BLaER1 treated with 17β-estradiol and CSF1 and Interleukin-3, amounts not matched to agents 10 nM and 100 nM (cell line): Measurements from ENCODE around the gene UHRF1.
A peak's percentile ranks its signal among the peaks of the same experiment; 100 is the strongest.
"Not testable (repeated sequence)": the region's sequence is repeated elsewhere in the genome, so short reads cannot be mapped to it uniquely, and the experiment has no call there.

Experiments used
- H3K27ac ChIP-seq, 11 experiments: shearing (Covaris generic); formaldehyde crosslinking; 2 replicates each; pipeline ENCODE4 v1.8.1; 2022
- H3K27me3 ChIP-seq, 11 experiments: shearing (Covaris generic); formaldehyde crosslinking; 2 replicates each; pipeline ENCODE4 v1.8.1; 2022
- H3K36me3 ChIP-seq, 11 experiments: shearing (Covaris generic); formaldehyde crosslinking; 2 replicates each; pipeline ENCODE4 v1.8.1; 2022
- H3K4me1 ChIP-seq, 10 experiments: shearing (Covaris generic); formaldehyde crosslinking; 2 replicates each; pipeline ENCODE4 v1.8.1; 2022
- H3K4me2 ChIP-seq, 11 experiments: shearing (Covaris generic); formaldehyde crosslinking; 2 replicates each; pipeline ENCODE4 v1.8.1; 2022
- H3K4me3 ChIP-seq, 10 experiments: shearing (Covaris generic); formaldehyde crosslinking; 2 replicates each; pipeline ENCODE4 v1.8.1; 2022
- H3K9ac ChIP-seq, 11 experiments: shearing (Covaris generic); formaldehyde crosslinking; 2 replicates each; pipeline ENCODE4 v1.8.1; 2022
- H3K9me3 ChIP-seq, 11 experiments: shearing (Covaris generic); formaldehyde crosslinking; replicated peaks in 1 of 11; 2 replicates each; pipeline ENCODE4 v1.8.1; 2022
- H4K20me1 ChIP-seq, 11 experiments: shearing (Covaris generic); formaldehyde crosslinking; 2 replicates each; pipeline ENCODE4 v1.8.1; 2022
- Cebpa-rat ChIP-seq, 11 experiments: shearing (Covaris generic); IDR thresholded peaks; 2 replicates each; pipeline ENCODE4 v1.8.1; 2022

The UHRF1 gene

GRCh38 chr19:4889034-4889815 lies 20.1 kb upstream of the UHRF1 start:
- Histone ChIP-seq H4K20me1 (no peaks in the 10 kb centered on the region), H3K27me3 (no peaks in the 10 kb centered on the region), H3K4me3 (no peak overlapping the region), H3K9me3 (no peaks in the 10 kb centered on the region; a peak in 1 of 22 replicates), H3K4me2 (peak overlapping the region in 3 of 11 experiments; percentile 6 to 38 (median 9); a peak in 3 of 22 replicates), H3K9ac (0 out of 22 replicates have a peak overlapping the region, but pooled peaks of 1 of the 11 experiments have one; percentile 7), H3K36me3 (peaks cover 0 to 11% (median 4%) of the 10 kb centered on the region in 11 experiments; a peak in 8 of 22 replicates), H3K4me1 (peaks cover 0 to 47% (median 28%) of the 10 kb centered on the region in 10 experiments; a peak in 15 of 20 replicates), H3K27ac (peak overlapping the region in 4 of 11 experiments; percentile 4 to 54 (median 30); a peak in 5 of 22 replicates)
- TF ChIP-seq Cebpa-rat (IDR thresholded peaks at IDR 0.05): no peak

- peak overlapping the region in 5 of 11 experiments; percentile 2 to 59 (median 50); a peak in 7 of 22 replicates for H3K27ac ChIP-seq
- no peaks in the 10 kb centered on the region for H3K27me3 ChIP-seq
- peaks cover 15 to 62% (median 45%) of the 10 kb centered on the region in 10 experiments for H3K4me1 ChIP-seq
Observed at GRCh38 chr19:4891066-4891465, 18.2 kb upstream of the UHRF1 start.

GRCh38 chr19:4892962-4893361 lies 16.3 kb upstream of the UHRF1 start:
- Histone ChIP-seq H3K4me2 (peak overlapping the region in 3 of 11 experiments; percentile 19 to 32 (median 29); a peak in 4 of 22 replicates), H3K27ac (peak overlapping the region in 6 of 11 experiments; percentile 32 to 68 (median 65); a peak in 11 of 22 replicates), H3K36me3 (peaks cover 0 to 11% (median 4%) of the 10 kb centered on the region in 11 experiments; a peak in 8 of 22 replicates), H3K9ac (peak overlapping the region in 1 of 11 experiments; percentile 55; a peak in 1 of 22 replicates), H3K4me1 (peaks cover 20 to 80% (median 63%) of the 10 kb centered on the region in 10 experiments)
- H3K9me3 ChIP-seq, H3K27me3 ChIP-seq, H3K4me3 ChIP-seq, H4K20me1 ChIP-seq: not testable (repeated sequence)

More at GRCh38 chr19:4891066-4891465, 18.2 kb upstream of the UHRF1 start:
- H4K20me1 ChIP-seq: no peaks in the 10 kb centered on the region
- TF ChIP-seq Cebpa-rat (IDR thresholded peaks at IDR 0.05): no peak
- H3K4me3 ChIP-seq: no peak overlapping the region
- 0 out of 22 replicates have a peak overlapping the region, but pooled peaks of 1 of the 11 experiments have one; percentile 15 for H3K4me2 ChIP-seq
- no peak overlapping the region for H3K9ac ChIP-seq
- peaks cover 0 to 11% (median 4%) of the 10 kb centered on the region in 11 experiments; a peak in 8 of 22 replicates for H3K36me3 ChIP-seq
- H3K9me3 ChIP-seq: no peaks in the 10 kb centered on the region; a peak in 1 of 22 replicates

- Histone ChIP-seq H3K27me3 (no peaks in the 10 kb centered on the region), H3K4me1 (peaks cover 25 to 87% (median 72%) of the 10 kb centered on the region in 10 experiments), H3K36me3 (peaks cover 0 to under 1% (median 0%) of the 10 kb centered on the region in 11 experiments; a peak in 3 of 22 replicates), H3K27ac (peak overlapping the region in 9 of 11 experiments; percentile 22 to 98 (median 89); a peak in 17 of 22 replicates), H3K9me3 (no peaks in the 10 kb centered on the region; a peak in 2 of 22 replicates), H3K4me2 (peak overlapping the region; percentile 44 to 87 (median 76); a peak in 20 of 22 replicates), H4K20me1 (no peaks in the 10 kb centered on the region), H3K9ac (peak overlapping the region in 8 of 11 experiments; percentile 39 to 87 (median 77); a peak in 16 of 22 replicates), H3K4me3 (peak overlapping the region in 3 of 10 experiments; percentile 18 to 40 (median 27); a peak in 4 of 20 replicates)
- TF ChIP-seq Cebpa-rat (IDR thresholded peaks at IDR 0.05): no peak
Observed at GRCh38 chr19:4896372-4896771, 12.9 kb upstream of the UHRF1 start.

GRCh38 chr19:4897146-4897545 lies 12.2 kb upstream of the UHRF1 start:
- 0 out of 22 replicates have a peak, but pooled peaks cover 0 to 4% (median 0%) of the 10 kb centered on the region in 11 experiments for H4K20me1 ChIP-seq
- no peaks in the 10 kb centered on the region for H3K27me3 ChIP-seq
- peak overlapping the region in 1 of 10 experiments; percentile 18; a peak in 2 of 20 replicates for H3K4me3 ChIP-seq
- TF ChIP-seq Cebpa-rat (IDR thresholded peaks at IDR 0.05): no peak
- peaks cover 25 to 94% (median 79%) of the 10 kb centered on the region in 10 experiments for H3K4me1 ChIP-seq
- no peaks in the 10 kb centered on the region for H3K36me3 ChIP-seq
- peak overlapping the region in 8 of 11 experiments; percentile 39 to 87 (median 77); a peak in 16 of 22 replicates for H3K9ac ChIP-seq
- no peaks in the 10 kb centered on the region; a peak in 1 of 22 replicates for H3K9me3 ChIP-seq
- H3K4me2 ChIP-seq: peak overlapping the region in 9 of 11 experiments; percentile 59 to 87 (median 79); a peak in 18 of 22 replicates
- H3K27ac ChIP-seq: peak overlapping the region in 9 of 11 experiments; percentile 22 to 98 (median 89); a peak in 17 of 22 replicates

- H3K27me3 ChIP-seq: not testable (repeated sequence)
- peak in 5 of 11 experiments; percentile 18 to 79 (median 72); a peak in 7 of 22 replicates for TF ChIP-seq Cebpa-rat (IDR thresholded peaks at IDR 0.05)
- peaks cover 10 to 90% (median 65%) of the 10 kb centered on the region in 10 experiments for H3K4me1 ChIP-seq
Observed at GRCh38 chr19:4900879-4901278, 8.4 kb upstream of the UHRF1 start.

GRCh38 chr19:4902796-4903195 lies 6.5 kb upstream of the UHRF1 start, which contains the start of gene ARRDC5:
TSS of gene ARRDC5 (minus strand) at chr19:4902896. CDS start at chr19:4902825, 71 bp downstream.
- Histone ChIP-seq H3K4me1 (peaks cover 4 to 90% (median 67%) of the 10 kb centered on the region in 10 experiments; a peak in 18 of 20 replicates), H3K9ac (peak within 1 kb of the TSS in 4 of 11 experiments; percentile 36 to 59 (median 50); a peak in 7 of 22 replicates), H3K27me3 (no peaks in the 10 kb centered on the region), H3K4me3 (no peak within 1 kb of the TSS), H3K27ac (peak within 1 kb of the TSS in 8 of 11 experiments; percentile 59 to 97 (median 82); a peak in 16 of 22 replicates), H3K9me3 (no peaks in the 10 kb centered on the region; a peak in 1 of 22 replicates), H4K20me1 (peaks cover 0 to 22% (median 0%) of the 10 kb centered on the region in 11 experiments; a peak in 3 of 22 replicates), H3K4me2 (peak within 1 kb of the TSS in 8 of 11 experiments; percentile 0 to 36 (median 22); a peak in 9 of 22 replicates), H3K36me3 (no peaks in the 10 kb centered on the region)
- TF ChIP-seq Cebpa-rat (IDR thresholded peaks at IDR 0.05): no peak

More at GRCh38 chr19:4900879-4901278, 8.4 kb upstream of the UHRF1 start:
- Histone ChIP-seq H3K4me2 (peak overlapping the region in 8 of 11 experiments; percentile 1 to 36 (median 24); a peak in 10 of 22 replicates), H3K9ac (peak overlapping the region in 6 of 11 experiments; percentile 2 to 61 (median 40); a peak in 6 of 22 replicates), H3K27ac (peak overlapping the region in 8 of 11 experiments; percentile 59 to 97 (median 82); a peak in 16 of 22 replicates)
- not testable (repeated sequence) for H4K20me1 ChIP-seq, H3K9me3 ChIP-seq, H3K36me3 ChIP-seq, H3K4me3 ChIP-seq

GRCh38 chr19:4904481-4904880 lies 4.8 kb upstream of the UHRF1 start:
- Histone ChIP-seq H3K4me2 (no peak overlapping the region), H3K27ac (peak overlapping the region in 1 of 11 experiments; percentile 0; a peak in 1 of 22 replicates), H4K20me1 (peaks cover 0 to 39% (median 4%) of the 10 kb centered on the region in 11 experiments; a peak in 11 of 22 replicates), H3K9ac (no peak overlapping the region), H3K9me3 (no peaks in the 10 kb centered on the region; a peak in 1 of 22 replicates), H3K36me3 (no peaks in the 10 kb centered on the region), H3K4me3 (no peak overlapping the region), H3K4me1 (peaks cover 16 to 89% (median 70%) of the 10 kb centered on the region in 10 experiments), H3K27me3 (no peaks in the 10 kb centered on the region)
- TF ChIP-seq Cebpa-rat (IDR thresholded peaks at IDR 0.05): no peak
